GM19239 (cell line): Measurements from ENCODE around the gene SH2D6.
"Not testable (repeated sequence)": the region's sequence is repeated elsewhere in the genome, so short reads cannot be mapped to it uniquely, and the experiment has no call there.

Source experiments
- DNase-seq: peaks from one replicate; pipeline ENCODE4 v3.0.0; 2011; ENCODE audit warnings: low spot score; ENCODE audit not compliant: insufficient read length
- FAIRE-seq: peaks from 2 replicates; lab custom pipeline; 2011; peaks lifted over from hg19 to GRCh38; lab: Jason Lieb, UNC

SH2D6 gene

DNA sequence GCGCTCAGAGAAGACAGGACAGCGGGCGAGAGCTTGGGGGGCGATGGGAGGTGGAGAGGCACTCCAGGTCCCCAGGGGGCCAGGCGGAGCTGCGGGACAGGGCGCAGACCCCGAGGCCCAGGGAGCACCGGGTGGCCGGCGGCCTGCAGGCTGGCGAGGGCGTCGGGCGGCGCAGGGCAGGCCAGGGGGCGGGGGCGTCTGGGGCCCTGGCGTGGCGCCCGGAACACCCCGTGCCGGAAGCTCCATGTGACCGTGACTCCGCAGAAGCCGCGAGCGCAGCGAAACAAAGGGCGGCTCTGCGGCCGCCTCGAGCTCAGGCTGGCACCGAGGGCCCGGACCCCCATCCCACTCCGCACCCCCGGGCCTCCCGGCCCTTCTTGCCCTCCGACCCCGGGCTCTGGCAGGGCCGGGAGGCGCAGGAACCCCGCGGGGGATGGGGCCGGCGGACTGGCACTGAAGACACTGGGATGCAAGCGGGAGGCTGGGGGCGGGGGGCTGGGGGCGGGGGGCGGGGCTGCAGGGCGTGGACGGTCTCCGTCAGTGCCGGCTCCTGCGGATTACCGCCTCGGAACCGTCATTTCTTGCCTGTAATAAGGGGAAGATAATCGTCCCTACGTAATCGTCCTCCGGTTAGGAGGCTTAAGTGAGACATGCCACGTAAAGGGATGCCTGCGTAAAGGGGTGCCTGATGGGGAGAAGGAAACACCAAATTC, 19.1 kb downstream of the SH2D6 start:
- FAIRE-seq: peak; percentile 63
- peak; percentile 85 for DNase-seq

GRCh38 chr2:85438201-85439024, 19.9 kb downstream of the SH2D6 start:
- FAIRE-seq (no peak), DNase-seq (no peak)

DNA sequence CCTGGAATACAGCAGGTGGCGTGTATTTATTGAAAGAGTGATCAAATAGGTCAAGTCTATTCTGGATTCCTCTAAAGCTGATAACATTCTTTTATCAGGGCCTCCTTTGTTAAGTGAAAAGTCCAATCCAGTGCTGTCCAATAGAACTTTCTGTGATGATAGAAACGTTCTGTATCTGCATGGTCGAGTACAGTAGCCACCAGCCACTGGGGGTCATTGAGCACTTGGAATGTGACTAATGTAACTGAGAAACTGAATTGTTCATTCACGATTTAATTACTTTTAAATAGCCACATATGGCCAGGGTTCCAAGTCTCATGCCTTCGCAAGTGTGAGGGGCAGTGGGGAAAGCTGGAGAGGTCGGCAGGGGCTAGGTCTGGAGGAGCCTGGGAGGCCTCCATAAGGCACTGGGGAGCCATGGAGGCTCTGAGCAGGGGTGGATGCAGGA, 20.5 kb downstream of the SH2D6 start:
- FAIRE-seq (no peak), DNase-seq (no peak)

DNA sequence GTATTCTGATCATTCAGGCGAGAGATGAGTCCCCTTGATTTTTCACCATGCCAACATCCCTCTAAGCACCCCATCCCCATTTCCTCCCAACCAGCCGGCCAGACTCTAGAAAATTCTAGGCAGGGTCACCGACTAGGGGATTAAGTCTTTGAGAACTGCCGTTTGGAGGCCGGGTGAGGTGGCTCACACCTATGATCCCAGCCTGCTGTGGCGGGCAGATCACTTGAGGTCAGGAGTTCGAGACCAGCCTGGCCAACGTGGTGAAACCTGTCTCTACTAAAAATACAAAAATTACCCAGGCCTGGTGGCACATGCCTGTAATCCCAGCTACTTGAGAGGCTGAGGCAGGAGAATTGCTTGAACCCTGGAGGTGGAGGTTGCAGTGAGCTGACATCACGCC, 21.1 kb downstream of the SH2D6 start:
- not testable (repeated sequence) for DNase-seq

DNA sequence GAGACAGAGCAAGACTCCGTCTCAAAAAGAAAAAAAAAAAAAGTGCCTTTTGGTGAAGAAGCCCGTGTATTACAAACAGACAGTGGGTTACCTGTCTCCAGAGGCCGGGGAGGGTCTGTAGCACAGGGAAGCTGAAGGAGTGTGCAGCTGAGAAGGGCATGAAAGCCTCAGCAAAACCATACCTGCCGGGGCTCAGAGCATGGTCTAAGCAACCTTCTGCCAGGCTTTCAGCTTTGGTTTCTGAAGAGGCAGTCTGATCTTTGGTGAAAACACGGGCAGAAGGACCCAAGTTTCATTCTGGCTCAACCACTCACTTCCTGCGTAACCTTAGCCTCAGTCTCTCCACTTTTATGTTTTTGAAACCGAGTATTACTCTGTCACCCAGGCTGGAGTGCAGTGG, 21.5 kb downstream of the SH2D6 start:
- no peak for FAIRE-seq
- no peak for DNase-seq

More for the DNA sequence above, 21.1 kb downstream of the SH2D6 start:
- FAIRE-seq: not testable (repeated sequence)

DNA sequence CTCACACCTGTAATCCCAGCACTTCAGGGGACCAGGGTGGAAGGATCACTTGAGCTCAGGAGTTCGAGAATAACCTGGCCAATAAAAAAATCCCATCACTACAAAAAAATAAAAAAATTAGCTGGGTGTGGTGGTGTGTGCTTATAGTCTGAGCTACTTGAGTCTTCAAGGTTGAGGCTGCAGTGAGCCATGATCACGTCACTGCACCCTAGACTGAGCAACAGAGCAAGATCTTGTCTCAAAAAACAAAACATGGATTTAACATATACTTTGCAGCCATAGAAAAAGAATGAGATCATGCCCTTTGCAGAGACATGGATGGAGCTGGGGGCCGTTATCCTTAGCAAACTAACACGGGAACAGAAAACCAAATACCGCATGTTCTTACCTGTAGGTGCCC, 22.2 kb downstream of the SH2D6 start:
- DNase-seq (no peak), FAIRE-seq (no peak)

- FAIRE-seq (no peak), DNase-seq (no peak)
These were observed 23.4 kb downstream of the SH2D6 start for GRCh38 chr2:85441864-85442263.

DNA sequence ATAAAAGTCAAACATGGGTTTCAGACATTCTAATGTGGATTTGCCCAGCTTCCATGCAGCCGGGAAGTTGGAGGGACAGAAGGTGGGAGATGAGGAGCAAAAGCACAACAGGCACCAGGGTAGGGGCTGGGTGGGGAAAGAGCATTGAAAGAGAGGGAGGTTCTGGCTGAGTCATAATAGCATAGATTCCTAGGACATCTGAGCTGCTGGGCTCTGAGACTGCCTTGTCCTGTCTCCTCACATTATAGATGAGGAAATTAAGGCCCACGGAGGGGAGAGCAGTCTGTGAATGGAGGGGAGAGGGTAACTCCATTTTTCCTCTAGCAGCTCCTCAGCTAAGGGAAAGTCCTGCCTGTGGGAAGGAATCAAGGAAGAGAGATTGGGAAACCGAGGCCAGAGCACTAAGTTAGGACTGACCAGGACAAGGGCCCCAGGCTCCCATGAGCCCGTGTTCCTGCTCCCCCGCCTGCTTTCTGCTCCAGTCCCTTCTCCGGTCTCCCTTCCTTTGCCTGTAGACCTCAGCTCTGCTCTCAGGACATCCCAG, 26.2 kb downstream of the SH2D6 start:
- no peak for FAIRE-seq

DNA sequence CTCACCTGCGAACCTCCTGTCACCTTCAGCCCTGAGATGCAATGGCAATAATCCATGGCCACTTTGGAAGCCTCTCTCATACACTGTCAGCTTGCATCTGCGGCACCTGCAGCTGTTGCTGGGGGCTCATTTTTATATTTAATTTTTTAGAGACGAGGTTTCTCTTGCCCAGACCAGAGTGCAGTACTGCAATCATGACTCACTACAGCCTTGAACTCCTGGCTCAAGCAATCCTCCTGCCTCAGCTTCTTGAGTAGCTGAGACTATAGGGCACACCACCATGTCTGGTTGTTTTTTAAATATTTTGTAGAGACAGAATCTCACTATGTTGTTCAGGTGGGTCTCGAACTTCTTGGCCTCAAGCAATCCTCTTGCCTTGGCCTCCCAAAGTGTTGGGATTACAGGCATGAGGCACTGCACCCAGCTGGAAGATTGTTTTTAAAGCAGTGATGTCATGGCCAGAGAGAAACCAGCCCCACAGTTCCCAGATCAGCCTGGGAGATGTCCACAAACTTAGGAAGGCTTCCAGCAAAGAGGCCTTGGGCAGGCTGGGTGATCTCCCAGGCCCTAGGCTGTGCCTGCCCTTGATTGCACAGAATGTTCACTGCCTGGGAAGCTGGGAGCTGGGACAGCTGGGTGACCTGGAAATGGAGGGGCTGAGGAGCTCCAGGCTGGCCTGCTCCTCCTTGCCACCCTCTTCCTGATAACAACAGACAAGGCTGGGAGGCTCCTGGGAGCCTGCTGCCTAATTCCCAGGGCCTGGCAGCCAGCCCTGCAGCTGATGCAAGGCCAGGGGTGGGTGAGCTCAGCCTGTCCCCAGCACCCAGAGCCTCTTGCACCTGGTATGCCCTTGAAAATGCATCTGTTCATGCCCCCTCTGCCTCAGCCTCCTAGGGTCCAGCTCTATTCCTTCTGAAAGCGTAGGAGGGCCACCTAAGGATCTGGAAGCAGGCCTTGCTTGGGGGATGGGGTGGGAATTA, 27.1 kb downstream of the SH2D6 start:
- no peak for DNase-seq
- no peak for FAIRE-seq

More for the DNA sequence above, 26.2 kb downstream of the SH2D6 start:
- no peak for DNase-seq

GRCh38 chr2:85446296-85447221, 28.0 kb downstream of the SH2D6 start:
- no peak for FAIRE-seq
- no peak for DNase-seq

GRCh38 chr2:85447222-85447585, 28.7 kb downstream of the SH2D6 start:
- FAIRE-seq: no peak
- no peak for DNase-seq

DNA sequence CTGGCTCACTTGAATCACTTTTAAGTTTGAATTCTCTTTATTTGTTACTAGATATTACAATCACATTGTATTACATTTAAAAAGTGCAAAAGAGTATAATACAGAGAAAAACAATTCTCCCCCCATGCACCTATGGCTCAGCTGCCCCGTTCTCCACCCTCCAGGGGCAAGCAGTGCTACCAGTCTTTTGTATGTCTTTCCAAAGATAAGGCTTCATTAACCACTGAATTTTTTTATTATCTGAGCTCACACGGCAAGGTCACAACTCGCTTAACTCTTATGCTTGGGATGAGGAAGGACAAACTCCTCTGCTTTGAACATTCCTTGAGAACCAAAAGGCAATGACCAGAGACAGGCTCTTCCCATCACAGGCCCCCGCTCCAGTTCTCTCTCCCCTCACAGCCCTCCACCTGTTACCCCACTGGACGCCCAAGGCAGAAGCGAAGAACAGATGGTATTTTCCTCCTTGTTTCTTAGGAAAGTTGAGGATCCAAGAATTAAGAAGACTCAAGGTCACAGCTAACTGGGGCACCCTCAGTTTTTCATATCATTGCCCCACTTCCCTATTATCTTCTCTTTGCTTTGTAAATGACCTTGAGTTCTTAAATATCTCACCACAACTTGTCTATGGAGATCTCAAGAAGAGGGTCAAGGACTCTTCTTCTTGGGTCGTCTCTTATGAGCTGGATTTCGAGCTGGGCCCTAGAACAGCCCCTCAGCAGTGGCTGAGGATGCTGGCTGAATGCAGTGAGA, 30.1 kb downstream of the SH2D6 start:
- DNase-seq: no peak
- FAIRE-seq: no peak

GRCh38 chr2:85449214-85449588, 30.7 kb downstream of the SH2D6 start:
- DNase-seq: no peak
- FAIRE-seq: no peak

GRCh38 chr2:85452237-85452636, 33.7 kb downstream of the SH2D6 start:
- FAIRE-seq: no peak
- no peak for DNase-seq

DNA sequence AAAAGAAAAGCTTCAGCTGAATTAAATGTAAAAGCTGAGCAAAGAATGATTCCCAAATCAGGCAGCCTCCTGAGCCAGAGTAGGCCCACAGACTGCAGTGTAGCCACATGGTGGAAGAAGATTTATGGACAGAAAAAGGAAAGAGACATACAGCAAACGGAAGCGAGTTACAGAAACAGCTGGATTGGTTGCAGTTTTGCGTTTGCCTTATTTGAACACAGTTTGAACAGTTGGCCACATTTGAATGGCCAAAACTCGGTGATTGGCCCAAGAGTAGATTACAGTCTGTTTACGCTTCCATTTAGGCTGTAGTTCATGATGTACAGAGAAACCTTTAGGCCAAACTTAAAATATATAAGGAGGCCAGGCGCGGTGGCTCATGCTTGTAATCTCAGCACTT, 35.1 kb downstream of the SH2D6 start:
- DNase-seq (no peak), FAIRE-seq (no peak)

GRCh38 chr2:85455552-85456090, 37.1 kb downstream of the SH2D6 start:
- no peak for FAIRE-seq

DNA sequence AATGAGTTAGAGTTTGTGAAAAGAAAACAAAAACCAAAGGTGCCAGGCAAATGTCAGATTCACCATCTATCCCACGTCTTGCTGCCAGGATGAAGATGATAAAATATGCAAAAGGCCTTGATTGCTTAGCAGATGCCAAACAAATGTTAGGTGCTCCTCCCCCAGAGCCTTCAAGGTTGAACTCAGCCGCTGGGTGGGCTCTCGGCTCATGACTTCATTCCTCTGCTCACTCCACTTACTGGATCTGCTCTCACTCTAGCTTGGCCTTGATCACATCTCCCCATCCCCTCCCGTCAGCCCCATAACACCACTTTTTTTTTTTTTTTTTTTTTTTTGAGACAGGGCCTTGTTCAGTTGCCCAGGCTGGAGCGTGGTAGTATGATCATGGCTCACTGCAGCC, 38.5 kb downstream of the SH2D6 start:
- no peak for FAIRE-seq
- DNase-seq: no peak

More at GRCh38 chr2:85455552-85456090, 37.1 kb downstream of the SH2D6 start:
- DNase-seq: no peak

DNA sequence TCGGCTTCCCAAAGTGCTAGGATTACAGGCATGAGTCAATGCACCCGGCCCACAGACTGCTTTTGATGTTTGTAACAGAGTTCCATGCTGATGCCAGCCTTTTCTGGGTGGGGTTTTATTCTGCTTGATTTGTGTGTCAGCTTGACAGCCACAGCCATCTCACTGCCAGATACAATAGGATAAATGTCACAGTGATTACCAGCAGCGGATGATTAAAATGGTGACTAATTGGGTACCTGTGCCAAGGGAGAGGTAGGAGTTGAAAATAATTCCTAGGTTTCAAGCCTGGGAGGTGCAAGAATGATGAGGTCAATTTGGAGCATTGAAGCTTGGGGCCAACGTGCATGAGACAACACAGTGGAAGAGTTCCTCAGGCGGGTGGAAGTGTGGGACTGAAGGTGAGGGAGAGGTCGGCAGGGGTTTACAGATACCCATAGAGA, 39.4 kb downstream of the SH2D6 start:
- DNase-seq (no peak), FAIRE-seq (no peak)
